SH-SY5Y (cell line): Measurements from ENCODE around the gene KHDC1L.

Source experiments
- GATA2 ChIP-seq: IDR thresholded peaks from 2 replicates; pipeline ENCODE4 v1.6.1; 2011; ENCODE audit warnings: mild to moderate bottlenecking, low read depth, low read length
- GATA3 ChIP-seq: IDR thresholded peaks from 2 replicates; pipeline ENCODE4 v1.6.1; 2011; ENCODE audit warnings: low read depth, mild to moderate bottlenecking, low read length, moderate library complexity

DNA sequence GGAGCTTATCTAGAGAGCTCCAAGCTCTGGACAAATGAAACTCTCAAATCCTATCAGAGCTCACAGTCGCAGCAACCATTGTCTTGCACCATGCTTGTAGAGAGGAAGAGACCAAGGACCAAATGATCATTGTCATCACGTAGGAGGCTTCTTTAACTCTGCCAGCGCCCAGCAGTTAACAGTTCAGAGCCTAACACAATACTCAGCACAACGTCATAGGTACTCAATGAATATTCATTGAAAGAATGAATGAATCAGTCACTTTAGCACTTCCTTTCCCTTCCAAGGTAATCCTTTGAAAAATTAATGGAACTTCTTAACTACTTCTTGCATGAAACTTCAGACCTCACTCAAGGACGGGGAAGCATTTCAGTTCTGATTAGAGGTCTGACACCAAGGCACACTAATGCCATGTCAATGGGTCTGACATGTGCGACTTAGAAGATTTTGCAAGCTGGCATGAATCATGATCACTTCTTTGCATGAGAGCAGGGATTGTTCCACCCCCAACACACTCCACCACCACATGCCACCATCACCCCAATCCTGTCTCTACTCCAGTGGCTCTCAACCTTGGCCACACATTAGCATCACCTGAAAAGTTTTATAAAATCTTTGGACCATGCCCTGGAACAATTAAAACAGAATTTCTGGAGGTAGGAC, 45.1 kb downstream of the KHDC1L start:
- TF ChIP-seq GATA3, result no peak
- no peak for TF ChIP-seq GATA2
